Femur (tissue), 1 donor: Measurements from ENCODE around the gene MAGED2.
"Not testable (repeated sequence)": the region's sequence is repeated elsewhere in the genome, so short reads cannot be mapped to it uniquely, and the experiment has no call there.

Experiments used
- DNase-seq: peaks from one replicate; pipeline ENCODE4 v3.0.0-alpha.2; 2017

Gene MAGED2

GRCh38 chrX:54818221-54818620 is 10.7 kb downstream of the MAGED2 start:
- no peak for DNase-seq

GRCh38 chrX:54819201-54819600 is 11.7 kb downstream of the MAGED2 start:
- no peak for DNase-seq

DNA sequence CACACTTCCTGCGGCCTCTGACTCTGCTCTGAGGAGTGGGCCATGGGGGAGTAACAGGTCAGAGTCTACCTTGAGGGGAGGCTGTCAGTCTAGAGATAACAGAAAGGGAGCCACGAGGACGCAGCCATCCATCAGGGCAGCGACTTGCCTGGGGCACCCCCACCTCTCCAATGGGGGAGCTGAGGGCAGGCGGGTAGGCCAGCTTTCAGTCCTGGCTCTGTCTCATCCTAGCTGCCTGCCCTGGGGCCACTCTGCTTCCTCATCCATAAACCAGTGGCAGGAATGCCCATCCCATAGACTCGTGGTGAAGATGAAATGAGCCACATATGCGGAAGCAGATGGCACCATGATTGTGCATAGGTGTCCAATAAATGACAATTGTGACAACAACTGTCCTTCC is 13.2 kb downstream of the MAGED2 start:
- no peak for DNase-seq

- DNase-seq = no peak
Observed at GRCh38 chrX:54821310-54821709, 13.8 kb downstream of the MAGED2 start.

GRCh38 chrX:54824195-54824594 is 16.6 kb downstream of the MAGED2 start:
- no peak for DNase-seq

DNA sequence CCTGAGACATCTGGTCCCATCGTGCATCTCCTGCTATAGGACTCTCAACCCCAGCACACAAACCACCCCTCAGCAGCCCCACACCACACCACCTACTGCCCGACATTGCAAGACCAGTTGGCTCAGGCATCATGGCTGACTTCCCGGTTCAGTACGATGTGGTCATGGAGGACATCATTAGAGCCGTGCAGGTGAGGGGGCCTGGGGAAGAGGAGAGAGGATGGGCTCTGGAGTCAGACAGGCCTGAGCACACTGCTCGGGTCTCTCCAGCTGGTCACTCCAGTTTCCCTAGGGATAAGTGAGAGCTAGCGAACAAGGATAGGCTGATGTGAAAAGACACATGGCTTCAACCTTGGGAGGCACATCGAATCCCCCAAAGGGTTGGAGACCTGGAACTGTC is 17.2 kb downstream of the MAGED2 start:
- no peak for DNase-seq

DNA sequence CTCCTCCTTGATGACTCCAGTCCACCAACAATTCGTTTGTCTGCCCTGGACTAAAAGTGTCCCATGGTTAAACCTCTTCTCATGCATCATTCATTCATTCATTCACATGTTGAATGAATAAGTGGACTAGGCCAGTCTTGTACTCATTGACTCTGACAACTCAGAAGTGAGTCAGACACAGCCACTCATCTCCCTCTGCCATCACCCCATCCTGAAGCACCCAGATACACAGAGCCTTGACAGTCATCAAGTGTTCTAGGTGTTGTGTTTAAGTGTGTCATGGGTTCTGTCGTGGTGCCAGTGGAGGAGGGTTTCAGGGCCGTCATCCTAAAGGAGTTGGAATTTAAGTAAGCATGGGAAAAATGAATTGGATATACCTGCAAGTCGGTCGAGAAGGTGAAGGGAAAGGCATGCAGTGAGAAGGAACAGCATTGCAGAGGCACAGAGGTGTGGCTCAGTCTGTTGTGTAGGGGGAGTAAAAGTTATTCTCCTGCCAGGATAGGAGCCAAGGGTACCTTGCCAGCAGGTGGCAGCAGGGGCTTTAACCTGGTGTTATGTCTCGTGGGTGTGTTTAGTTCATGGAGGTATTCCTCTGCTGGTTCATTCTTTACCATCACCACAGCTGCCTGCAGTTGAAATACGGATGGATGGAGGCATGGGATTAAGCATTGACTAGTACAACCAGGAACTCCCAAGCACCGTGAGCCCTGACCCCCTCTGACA is 18.3 kb downstream of the MAGED2 start:
- DNase-seq = no peak

GRCh38 chrX:54826598-54826997 is 19.1 kb downstream of the MAGED2 start:
- no peak for DNase-seq

GRCh38 chrX:54838583-54838982 is 31.0 kb downstream of the MAGED2 start:
- DNase-seq = no peak

GRCh38 chrX:54841184-54841874 is 33.8 kb downstream of the MAGED2 start:
- DNase-seq = peak; percentile 80

DNA sequence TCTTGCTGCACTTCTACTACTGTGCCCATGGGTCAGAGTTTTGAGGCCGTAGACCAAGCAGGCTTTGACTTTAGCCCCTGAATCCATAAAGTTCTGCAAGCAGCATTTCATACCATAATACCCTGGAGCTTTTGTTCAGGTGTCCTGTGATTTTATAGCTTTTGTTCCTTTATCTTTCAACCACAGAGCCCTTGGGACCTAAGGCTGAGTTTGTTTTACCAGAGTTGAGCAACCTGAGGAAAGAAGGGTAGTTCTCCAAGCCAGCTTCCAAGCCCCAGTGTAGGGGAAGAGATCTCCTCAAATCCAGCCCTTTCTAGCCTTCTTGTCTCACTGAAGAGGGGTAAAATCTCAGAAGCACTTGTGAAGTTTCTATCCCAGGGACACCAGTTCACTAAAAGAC is 35.1 kb downstream of the MAGED2 start:
- no peak for DNase-seq

GRCh38 chrX:54843050-54843449 is 35.5 kb downstream of the MAGED2 start:
- DNase-seq = no peak

DNA sequence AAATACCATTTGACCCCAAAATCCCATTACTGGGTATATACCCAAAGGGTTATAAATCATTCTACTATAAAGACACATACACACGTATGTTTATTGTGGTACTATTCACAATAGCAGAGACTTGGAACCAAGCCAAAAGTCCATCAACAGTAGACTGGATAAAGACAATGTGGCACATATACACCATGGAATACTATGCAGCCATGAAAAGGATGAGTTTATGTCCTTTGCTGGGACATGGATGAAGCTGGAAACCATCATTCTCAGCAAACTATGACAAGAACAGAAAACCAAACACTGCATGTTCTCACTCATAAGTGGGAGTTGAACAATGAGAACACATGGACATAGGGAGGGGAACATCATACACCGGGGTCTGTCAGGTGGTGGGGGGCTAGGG is 40.2 kb downstream of the MAGED2 start:
- DNase-seq = not testable (repeated sequence)

- DNase-seq = no peak
Observed at GRCh38 chrX:54865208-54865607, 57.7 kb downstream of the MAGED2 start.
